T-cell (primary cell): Measurements from ENCODE around the gene TST. TPM values are rescaled to one million over a fixed set of nuclear protein-coding genes. Genes with fewer than 3 reads are reported as not detected.

Experiments
- total RNA-seq, 35 experiments: library from RNA in 6 of 35; stranded (reverse) in 6 of 35; fragments of 120-200 nt in 1 of 35; gene quantifications; one replicate each; pipeline versions ENCODE4 v1.2.1 to v1.2.4 and lab custom pipeline; 2013 to 2026

TST gene
- total RNA-seq, 5 donors from 2014 or later (not counting 1 experiment from before 2014, with no cell fraction given) = 0.61 to 2.2 (median 1.0) TPM

Other genes with a start within 250 kb of the TST start
- gene IFT27, start 243.3 kb downstream of the TST start, total RNA-seq = 10 to 100 TPM; 19.1 to 34.5 (median 32.0) TPM
- not detected for gene PVALB, start 202.4 kb downstream of the TST start, total RNA-seq
- 10 to 100 TPM in 4 of 5 donors, 1 to 10 TPM in 1; 8.0 to 23.6 (median 15.9) TPM for gene NCF4, start 158.4 kb downstream of the TST start, total RNA-seq
- gene CSF2RB, start 105.8 kb downstream of the TST start, total RNA-seq = 1 to 10 TPM; 3.4 to 6.0 (median 4.1) TPM
- gene MPST, start 295 bp upstream of the TST start, total RNA-seq = 10 to 100 TPM in 1 of 5 donors, 1 to 10 TPM in 4; 2.4 to 10.7 (median 7.1) TPM
- gene KCTD17, start 32.3 kb upstream of the TST start, total RNA-seq = 10 to 100 TPM; 24.0 to 36.2 (median 35.1) TPM
- 1 to 10 TPM in 3 of 5 donors, under 1 TPM in 2; 0.40 to 1.3 (median 1.1) TPM for gene TMPRSS6, start 90.3 kb upstream of the TST start, total RNA-seq
- gene IL2RB, start 130.5 kb upstream of the TST start, total RNA-seq = 100 to 1,000 TPM in 2 of 5 donors, 10 to 100 TPM in 3; 53.6 to 118 (median 98.1) TPM
- 10 to 100 TPM in 4 of 5 donors, 1 to 10 TPM in 1; 9.0 to 26.4 (median 22.0) TPM for gene C1QTNF6, start 168.8 kb upstream of the TST start, total RNA-seq
- gene SSTR3, start 193.0 kb upstream of the TST start, total RNA-seq = 1 to 10 TPM; 4.6 to 8.7 (median 5.3) TPM
- gene RAC2, start 224.8 kb upstream of the TST start, total RNA-seq = 100 to 1,000 TPM; 353 to 413 (median 385) TPM